ENCODE data around the gene FBLN1.

GRCh38 chr22:45505991-45506747, 3.5 kb downstream of the FBLN1 start:
- TF ChIP-seq CREB1 (CRISPR knock-in tag; IDR thresholded peaks at IDR 0.05) (no peak), CTCF (IDR thresholded peaks at IDR 0.05) (no peak), PREB (CRISPR knock-in tag; IDR thresholded peaks at IDR 0.05; ENCODE audit: borderline replicate concordance) (no peak), PRDM15 (CRISPR knock-in tag; IDR thresholded peaks at IDR 0.05) (no peak), IRF1 (CRISPR knock-in tag; IDR thresholded peaks at IDR 0.05) (no peak), ETV6 (CRISPR knock-in tag; IDR thresholded peaks at IDR 0.05) (no peak), USF2 (CRISPR knock-in tag; IDR thresholded peaks at IDR 0.05) (no peak), E2F1 (CRISPR knock-in tag; IDR thresholded peaks at IDR 0.05) (no peak), TP53 (CRISPR knock-in tag; IDR thresholded peaks at IDR 0.05) (no peak)
